ENCODE data around the gene PRDM11.

PRDM11 gene

GRCh38 chr11:45158210-45158731, 11.8 kb downstream of the PRDM11 start:
- no peak for DNase-seq

- no peak for DNase-seq
Observed at GRCh38 chr11:45158891-45159605, 12.6 kb downstream of the PRDM11 start.

DNA sequence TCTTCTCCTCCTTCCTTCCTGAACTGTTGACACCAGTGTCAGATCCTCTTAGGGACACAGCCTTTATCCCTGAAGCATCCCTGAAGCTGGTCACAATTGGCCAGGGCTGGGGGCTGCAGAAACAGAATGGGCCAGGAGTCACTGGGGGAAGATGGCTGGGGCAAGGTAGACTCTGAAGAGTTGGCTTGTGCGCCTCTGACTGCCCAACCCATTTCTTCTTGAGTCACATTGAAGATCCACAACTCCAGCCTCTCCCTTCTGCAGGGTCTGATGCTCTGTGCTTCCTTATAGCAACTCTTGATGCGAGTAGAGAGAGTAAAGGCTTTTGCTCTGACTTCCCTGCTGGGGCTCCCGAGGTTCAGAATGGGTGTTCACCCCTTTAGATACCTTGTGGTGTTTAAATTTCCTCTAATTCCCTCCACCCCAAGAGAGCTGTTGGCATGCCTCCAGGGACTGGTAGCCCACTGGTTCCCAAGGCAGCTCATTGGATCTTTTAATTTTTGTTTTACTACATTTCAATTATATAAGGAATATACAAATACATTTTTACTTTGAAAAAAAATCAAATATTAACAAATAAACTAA, 13.4 kb downstream of the PRDM11 start:
- no peak for DNase-seq

GRCh38 chr11:45161252-45162063, 15.0 kb downstream of the PRDM11 start:
- DNase-seq = no peak

- no peak for DNase-seq
Observed at GRCh38 chr11:45162064-45162375, 15.6 kb downstream of the PRDM11 start.

DNA sequence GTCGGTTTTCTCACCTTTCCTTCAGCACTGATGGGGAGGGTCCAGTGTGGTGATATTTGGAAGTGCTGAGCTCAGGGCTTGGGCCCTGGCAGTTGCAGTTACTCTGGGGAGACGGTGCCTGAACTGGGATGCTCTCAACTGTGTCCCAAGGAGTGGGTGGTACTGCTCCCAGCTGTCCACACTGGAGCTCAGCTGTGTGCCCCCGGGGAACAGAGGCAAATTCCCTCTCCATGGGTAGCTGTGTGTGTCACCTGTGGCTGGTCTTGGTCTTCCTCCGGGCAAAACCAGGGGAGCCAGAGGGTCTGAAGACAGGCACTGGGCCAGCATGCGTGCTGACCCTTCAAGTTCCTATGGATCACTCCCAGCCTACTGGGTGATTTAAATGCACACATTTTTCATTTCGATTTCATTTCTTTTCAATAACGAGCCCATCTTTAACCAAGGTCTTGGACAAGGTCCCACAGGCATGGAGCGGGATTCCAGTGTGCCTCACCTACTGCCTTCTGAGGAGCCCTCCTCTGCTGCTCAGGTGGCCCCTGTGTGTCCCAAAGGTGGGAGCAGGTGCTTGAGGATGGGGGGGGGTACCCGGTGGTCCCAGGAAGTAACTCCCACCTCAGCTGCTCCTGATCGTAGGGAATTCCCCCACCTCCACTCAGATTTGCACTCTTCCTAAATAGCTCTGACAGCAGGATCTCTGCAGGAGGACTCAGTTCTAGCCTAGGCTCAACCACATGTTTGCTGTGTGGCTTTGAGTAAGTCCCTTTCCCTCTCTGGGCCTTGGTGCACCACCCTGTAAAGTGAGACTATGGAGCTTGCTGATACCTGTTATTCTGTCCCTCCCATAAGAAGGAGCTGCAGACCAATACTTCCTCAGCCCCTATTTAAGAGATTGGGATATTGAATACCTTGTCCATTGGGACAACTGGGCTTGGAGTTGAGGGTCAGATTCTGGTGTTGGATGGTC, 16.8 kb downstream of the PRDM11 start:
- DNase-seq = no peak

- no peak for DNase-seq
Observed at GRCh38 chr11:45163956-45164575, 17.6 kb downstream of the PRDM11 start.

- DNase-seq = no peak
Observed at GRCh38 chr11:45165386-45165785, 18.9 kb downstream of the PRDM11 start.

DNA sequence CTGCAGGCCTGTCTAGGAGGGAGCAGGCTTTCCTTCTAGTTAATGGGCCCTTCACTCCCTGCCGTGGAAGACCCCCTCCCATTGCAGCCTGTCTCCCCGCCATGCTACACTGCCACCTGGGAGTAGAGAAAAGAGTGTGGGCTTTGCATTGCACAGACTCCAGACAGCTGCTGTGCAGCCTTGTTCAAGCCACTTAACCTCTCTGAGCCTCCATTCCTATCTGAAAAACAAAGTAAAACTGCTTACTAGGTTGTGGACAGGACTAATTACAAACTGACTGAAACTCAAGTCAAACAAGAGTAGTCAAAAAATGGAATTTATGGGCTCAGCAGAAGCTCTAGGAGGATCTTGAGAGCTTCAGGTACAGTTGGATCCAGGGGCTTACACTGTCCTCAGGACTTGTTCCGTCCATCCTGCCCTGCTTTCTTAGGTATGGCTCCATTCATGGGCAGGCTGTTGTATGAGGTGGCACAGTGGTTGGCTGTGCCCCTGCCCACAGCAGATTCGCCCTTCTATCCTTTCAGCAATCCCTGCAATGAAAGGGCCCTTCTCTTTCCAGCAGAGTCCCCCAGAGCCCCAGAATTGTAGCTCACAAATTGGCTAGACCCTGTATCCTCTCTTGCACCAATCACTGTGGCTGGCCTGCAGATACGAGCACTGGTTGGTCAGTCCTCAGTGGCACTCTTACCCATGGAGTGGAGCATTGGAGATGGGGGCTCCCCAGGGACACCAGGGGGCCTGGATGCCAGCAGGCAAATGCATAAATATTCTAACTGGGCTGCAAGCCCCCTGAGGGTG, 19.6 kb downstream of the PRDM11 start:
- DNase-seq = no peak

DNA sequence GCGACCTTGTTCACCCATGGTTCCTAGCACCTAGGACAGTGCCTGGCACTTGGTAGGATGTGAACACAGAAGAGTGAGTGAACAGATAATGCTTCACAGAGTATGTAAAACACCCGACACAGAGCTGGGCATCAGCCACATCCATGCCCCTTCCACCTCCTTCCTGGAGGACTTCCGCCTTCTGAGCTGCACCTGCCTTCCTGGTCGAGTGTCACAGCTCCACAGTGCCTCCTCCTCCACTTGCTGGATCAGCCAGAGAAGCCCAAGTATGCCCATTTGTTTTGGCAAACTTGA, 20.1 kb downstream of the PRDM11 start:
- DNase-seq = no peak

- DNase-seq = no peak
Observed at GRCh38 chr11:45167283-45167682, 20.8 kb downstream of the PRDM11 start.

GRCh38 chr11:45168366-45169130, 22.1 kb downstream of the PRDM11 start:
- DNase-seq = no peak

- DNase-seq = no peak
Observed at GRCh38 chr11:45169310-45170072, 23.1 kb downstream of the PRDM11 start.

GRCh38 chr11:45170484-45170883, 24.0 kb downstream of the PRDM11 start:
- no peak for DNase-seq

DNA sequence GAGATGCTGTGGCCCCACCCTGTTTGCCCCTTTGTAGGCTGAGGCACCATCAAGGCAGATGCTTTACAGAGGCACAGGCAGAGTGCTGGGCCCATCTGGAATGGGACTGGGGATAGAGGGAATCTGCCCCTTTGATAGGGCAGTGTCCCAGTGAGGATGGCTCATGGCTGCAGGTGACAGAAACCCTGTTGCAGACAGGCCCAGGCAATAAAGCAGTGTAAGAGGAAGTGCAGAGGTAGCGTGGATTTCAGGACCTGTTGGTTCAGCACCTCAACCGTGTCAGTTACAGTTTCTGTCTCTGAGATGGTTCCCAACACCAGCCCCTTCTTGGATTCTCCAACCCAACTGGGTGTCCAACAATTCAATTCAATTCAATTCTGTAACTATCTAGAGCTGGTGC, 25.1 kb downstream of the PRDM11 start:
- no peak for DNase-seq

DNA sequence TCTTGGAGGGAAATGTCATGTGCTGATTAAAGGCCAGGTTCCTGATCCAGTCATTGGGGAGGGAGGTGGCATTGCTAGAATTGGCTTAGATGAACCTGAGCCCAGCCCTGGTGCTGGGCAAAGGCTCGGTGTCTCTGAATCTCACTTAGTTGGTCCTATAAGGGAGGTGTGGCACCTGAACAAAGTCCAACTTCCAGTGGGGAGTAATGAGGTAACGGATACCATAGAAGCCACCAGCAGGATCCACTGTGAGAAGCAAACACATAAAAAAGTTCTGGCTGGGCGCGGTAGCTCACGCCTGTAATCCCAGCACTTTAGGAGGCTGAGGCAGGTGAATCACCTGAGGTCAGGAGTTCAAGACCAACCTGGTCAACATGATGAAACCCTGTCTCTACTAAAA, 26.6 kb downstream of the PRDM11 start:
- no peak for DNase-seq

DNA sequence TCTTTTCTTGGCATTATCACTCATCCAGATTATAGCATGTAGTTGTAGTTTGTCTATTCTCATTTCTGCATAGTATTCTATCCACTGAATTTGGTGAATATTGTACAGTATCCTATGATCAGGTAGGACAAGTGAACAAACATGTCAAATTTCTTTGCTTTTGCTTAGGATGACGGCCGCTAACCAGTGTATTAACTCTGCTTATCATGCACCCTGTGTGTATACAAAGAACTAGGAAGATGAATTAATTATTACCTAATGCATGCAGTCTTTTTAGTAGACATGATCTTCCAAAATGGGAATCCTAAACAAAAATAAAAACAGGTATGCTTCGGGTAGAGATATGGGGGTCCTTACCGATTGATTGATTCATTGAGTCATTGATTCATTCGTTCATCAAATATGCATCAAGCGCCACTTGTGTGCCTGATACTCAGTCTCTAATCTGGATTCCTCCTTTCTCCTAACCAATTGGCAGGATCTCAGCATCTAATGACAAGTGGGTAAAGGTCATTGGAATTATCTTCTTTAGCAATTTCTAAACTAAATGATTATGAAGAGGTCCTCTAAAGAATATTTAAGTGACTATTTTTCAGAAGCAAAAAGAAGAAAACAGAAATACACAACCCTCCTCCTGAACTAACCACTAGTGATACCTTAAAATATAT, 27.9 kb downstream of the PRDM11 start:
- no peak for DNase-seq

- DNase-seq = no peak
Observed at GRCh38 chr11:45174963-45175362, 28.5 kb downstream of the PRDM11 start.

DNA sequence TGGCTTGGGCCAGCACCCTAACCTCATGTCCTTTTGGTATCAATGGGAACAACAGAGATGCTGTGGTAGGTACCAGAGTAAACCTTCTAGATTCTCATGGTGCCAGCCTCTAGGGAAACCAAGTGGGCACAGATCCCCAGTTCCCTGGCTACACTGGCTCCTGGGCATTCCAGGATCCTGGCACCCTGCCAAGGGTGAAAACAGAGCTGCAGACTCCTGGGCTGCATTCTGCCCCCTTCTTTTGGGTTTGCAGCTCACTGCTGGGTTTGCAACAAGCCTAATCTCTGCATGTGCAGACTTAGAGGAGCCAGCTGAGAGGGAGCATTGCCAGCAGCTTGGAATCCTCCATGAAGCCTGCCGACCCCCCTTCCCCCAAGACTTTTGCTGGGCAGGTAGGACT, 30.6 kb downstream of the PRDM11 start:
- DNase-seq = no peak

GRCh38 chr11:45178223-45178622, 31.8 kb downstream of the PRDM11 start:
- DNase-seq = no peak

All from activated CD4-positive, alpha-beta T cell treated with anti-CD3 and anti-CD28 coated beads, Interleukin-2, amount 50 U/mL, for 4 hours (primary cell).